GM20000 (cell line): Measurements from ENCODE around the gene CD22.

Source experiments
- DNase-seq: peaks from one replicate; pipeline ENCODE4 v3.0.0; 2012; ENCODE audit warnings: low spot score
- CTCF ChIP-seq: IDR thresholded peaks from 2 replicates; pipeline ENCODE4 v1.5.1; 2012; ENCODE audit warnings: mild to moderate bottlenecking, control low read depth; ENCODE audit errors: extremely low read depth, missing control alignments

Gene CD22

GRCh38 chr19:35346193-35347052 is 17.4 kb downstream of the CD22 start:
- DNase-seq, result peak; percentile 74
- TF ChIP-seq CTCF, result no peak

- no peak for TF ChIP-seq CTCF
- DNase-seq, result peak; percentile 83
These were observed 18.4 kb downstream of the CD22 start, which contains the start of gene FFAR1 for GRCh38 chr19:35347171-35347929. Gene FFAR1 (plus strand): TSS chr19:35347902. CDS start chr19:35351552, 3,650 bp downstream.

GRCh38 chr19:35347930-35348298 is 18.9 kb downstream of the CD22 start:
- no peak for TF ChIP-seq CTCF
- DNase-seq, result no peak

- DNase-seq, result peak; percentile 45
- TF ChIP-seq CTCF, result no peak
These were observed 20.1 kb downstream of the CD22 start for GRCh38 chr19:35348911-35349611.

GRCh38 chr19:35349614-35350521 is 20.9 kb downstream of the CD22 start:
- DNase-seq, result no peak
- no peak for TF ChIP-seq CTCF

- no peak for DNase-seq
- TF ChIP-seq CTCF, result no peak
These were observed 21.6 kb downstream of the CD22 start for GRCh38 chr19:35350591-35350990.
